Activated CD4-positive, alpha-beta T cell treated with anti-CD3 and anti-CD28 coated beads, Interleukin-2, Interleukin-4, amounts not matched to agents 100 ng/mL and 50 ng/mL, durations not matched to agents 16 hours and 8 hours (primary cell): ENCODE data around the gene NR4A2.

Experiments
- DNase-seq: peaks from one replicate; pipeline ENCODE4 v3.0.0-alpha.2; 2020; ENCODE audit warnings: low spot score

Gene NR4A2

GRCh38 chr2:156332534-156333273 is at the start of gene NR4A2:
NR4A2 (minus strand) TSS chr2:156332721; CDS start chr2:156330186, 2,535 bp downstream.
- peak; percentile 89 for DNase-seq

- DNase-seq, result no peak
Measured at GRCh38 chr2:156380117-156380645, 47.7 kb upstream of the NR4A2 start.

DNA sequence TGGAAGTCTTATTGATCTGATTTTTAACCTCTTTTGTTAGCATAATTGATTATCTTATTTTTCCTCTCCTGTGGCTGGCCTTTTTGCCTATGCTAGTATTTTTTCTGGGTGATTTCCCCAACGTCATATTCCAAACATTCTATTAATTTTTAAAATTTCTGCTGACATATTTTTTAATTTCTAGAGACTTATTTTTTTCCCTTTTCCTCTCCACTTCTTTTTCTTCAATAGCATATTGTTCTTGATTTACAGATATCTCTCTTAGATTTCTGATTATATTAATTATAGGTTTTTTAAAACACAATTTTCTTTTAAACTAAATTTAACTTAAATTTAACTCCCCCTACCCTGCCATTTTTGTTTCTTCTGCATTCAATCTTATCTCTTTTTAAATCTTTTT is 47.2 kb upstream of the NR4A2 start:
- DNase-seq, result no peak

GRCh38 chr2:156379071-156379470 is 46.5 kb upstream of the NR4A2 start:
- DNase-seq, result no peak

DNA sequence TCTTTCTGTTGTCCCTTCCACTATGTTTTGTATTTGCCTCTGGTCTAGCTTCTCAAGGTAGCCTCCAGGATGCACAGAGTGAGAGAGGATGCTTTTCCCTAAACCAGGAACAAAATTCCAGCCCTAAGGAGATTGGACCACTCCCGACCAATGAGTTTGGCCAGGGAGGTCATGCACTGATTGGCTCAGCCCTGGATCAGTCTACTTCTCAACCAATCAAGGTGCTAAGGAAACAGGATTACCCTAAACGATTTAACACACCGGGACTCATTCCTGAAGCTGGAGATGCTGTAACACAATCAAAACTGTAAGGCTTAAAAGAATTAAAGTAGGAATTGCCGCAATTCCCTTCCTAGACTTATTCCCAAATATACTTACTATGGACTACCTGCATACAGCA is 34.2 kb upstream of the NR4A2 start:
- no peak for DNase-seq

- no peak for DNase-seq
Measured at GRCh38 chr2:156363141-156363540, 30.6 kb upstream of the NR4A2 start.

- no peak for DNase-seq
Measured at GRCh38 chr2:156356014-156356754, 23.7 kb upstream of the NR4A2 start.

- DNase-seq, result no peak
Measured at GRCh38 chr2:156352911-156353310, 20.4 kb upstream of the NR4A2 start.

DNA sequence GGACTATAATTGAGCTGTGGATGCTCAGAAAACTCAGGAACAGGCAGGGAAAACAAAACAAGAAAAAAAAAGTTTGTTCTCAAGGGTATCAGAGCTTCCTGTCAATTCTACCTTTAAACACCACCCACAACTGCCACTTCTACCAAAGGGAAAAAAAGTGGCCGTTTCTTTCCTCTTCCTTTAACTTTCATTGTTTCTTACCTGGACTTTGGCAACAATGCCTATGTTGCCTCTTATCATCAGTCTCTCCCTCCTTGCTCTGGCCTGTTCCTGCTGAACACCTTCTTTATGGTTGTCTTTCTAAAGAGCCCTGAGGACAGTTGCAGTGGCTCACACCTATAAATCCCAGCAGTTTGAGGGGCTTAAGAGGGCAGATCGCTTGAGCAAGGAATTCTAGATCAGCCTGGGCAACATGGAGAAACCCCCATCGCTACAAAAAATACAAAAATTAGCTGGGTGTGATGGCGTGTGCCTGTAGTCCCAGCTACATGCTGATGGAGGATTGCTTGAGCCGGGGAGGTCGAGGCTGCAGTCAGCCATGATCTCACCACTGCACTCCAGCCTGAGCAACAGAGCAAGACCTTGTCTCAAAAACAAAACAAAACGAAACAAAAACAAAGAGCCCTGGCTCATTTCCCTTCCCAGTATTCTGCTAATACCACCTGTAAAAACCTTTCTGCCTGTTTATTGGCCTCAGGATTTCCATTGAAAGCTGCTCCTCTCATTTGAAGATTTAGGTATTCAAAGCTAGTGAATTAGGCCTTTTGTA is 18.0 kb upstream of the NR4A2 start:
- no peak for DNase-seq

DNA sequence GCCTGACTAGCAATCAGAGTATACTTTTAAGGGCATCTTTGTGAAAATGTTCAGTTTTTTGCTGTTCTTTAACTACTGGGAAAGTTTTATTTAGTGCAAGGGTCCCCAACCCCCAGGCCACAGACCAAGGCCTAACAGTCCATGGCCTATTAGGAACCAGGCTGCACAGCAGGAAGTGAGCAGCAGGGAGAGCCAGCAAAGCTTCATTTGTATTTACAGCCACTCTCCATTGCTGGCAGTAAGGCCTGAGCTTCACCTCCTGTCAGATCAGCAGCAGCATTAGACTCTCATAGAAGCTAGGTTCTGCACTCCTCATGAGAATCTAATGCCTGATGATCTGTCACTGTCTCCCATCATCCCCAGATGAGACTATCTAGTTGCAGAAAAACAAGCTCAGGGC is 17.1 kb upstream of the NR4A2 start:
- DNase-seq, result no peak

DNA sequence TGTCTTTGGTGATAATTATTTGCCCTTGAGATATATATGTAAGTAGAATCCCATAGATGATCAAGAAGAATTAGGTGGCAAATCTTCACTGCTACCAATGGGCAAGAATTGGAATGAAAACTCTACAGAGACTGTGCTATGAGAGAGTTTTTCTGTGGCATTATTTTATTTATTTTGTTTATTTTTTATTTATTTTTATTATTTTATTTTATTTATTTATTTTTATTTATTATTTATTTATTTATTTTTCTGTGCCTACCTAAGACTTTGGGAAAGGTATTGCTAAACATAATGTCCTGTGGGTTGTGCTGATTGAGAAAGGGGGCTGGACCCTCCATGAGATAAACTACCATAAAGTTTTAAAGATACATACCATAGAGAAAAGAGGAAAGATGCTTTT is 16.6 kb upstream of the NR4A2 start:
- no peak for DNase-seq

- no peak for DNase-seq
Measured at GRCh38 chr2:156347431-156347830, 14.9 kb upstream of the NR4A2 start.

- DNase-seq, result no peak
Measured at GRCh38 chr2:156346731-156347130, 14.2 kb upstream of the NR4A2 start.

GRCh38 chr2:156345582-156345981 is 13.1 kb upstream of the NR4A2 start:
- DNase-seq, result no peak

GRCh38 chr2:156343940-156344301 is 11.4 kb upstream of the NR4A2 start:
- no peak for DNase-seq

DNA sequence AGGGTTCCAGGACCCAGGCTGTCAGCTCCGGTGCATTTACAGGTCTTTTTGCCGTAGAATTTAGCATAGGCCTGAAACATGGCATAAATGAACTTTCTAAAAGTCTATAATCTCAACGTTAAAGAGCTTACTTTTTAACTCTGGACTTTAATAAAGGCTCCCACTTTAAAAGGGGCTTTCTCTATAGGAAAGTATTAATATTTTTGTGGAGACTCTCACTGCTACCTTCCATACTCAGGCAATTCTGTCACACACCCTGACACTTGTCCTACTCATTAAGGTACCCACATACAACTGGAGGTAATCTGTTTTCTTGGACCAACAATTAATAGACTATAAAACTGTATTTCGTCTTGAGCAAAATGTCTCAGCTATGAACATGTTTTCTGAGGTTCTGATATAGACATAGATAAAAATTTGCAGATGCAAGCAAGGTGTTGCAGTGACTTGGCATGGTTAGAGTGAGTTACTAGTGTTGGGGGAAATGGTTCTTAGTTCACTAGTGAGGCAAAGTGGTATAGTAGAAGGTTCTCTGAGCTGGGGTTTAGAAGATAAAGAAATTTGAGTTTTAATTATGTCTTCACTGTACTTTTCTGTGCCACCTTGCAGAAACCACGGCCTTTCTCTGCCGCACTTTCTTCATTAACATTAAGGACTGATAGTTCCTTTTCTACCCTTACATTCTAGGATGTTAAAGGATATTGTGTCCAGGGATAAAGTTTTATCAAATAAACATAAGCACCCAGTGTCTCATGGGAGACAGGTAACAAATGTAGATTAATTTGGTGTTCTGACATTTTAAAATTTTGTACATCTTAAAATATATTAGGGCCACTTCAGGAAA is 10.8 kb upstream of the NR4A2 start:
- DNase-seq, result no peak

DNA sequence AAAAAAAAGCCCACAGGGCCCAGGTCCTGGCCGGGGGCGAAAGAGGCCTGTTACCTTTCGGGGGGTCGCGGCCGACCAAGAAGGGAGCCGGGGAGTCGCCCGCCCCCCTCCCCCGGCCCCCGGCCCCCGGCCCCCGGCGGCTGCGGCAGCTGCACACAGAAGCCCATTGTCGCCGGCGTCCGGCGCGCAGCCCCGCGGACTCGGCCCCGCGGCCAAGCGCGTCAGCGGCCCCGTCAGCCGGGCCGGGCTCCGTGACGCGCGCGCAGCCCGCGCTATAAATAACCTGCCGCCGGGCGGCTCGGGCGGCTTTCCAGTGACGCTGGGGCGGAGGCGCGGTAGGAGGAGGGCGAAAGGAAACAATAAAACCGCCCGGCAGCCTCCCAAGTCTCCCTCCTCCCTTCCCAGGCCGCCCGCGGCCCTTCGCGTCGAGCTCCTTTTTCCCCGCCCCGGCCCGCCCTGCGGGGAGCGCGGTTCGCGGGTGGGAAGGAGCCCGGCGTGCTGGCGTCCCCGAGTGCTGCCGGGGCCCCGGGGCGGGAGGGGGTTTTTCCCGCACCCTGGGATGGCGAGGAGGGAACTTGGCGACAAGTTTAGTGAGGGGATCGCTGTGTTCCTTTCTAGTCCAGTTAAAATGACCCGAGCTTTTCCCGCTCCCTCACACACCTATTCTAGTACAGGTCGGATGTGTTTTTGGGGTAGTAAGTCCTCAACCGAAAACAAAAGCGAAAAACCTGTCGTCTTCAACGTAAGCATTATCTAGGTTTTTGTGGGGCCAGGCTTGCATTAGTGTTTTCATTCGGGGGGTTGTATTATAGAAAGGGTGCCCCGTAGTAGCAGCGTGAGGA is 10.0 kb upstream of the NR4A2 start:
- DNase-seq, result peak; percentile 85

- DNase-seq, result peak; percentile 93
Measured at GRCh38 chr2:156341452-156342253, 9.1 kb upstream of the NR4A2 start.

GRCh38 chr2:156340804-156341451 is 8.4 kb upstream of the NR4A2 start:
- DNase-seq, result peak; percentile 35
